Dedifferentiated amniotic fluid mesenchymal stem cell (primary cell): ENCODE measurements around the gene HIRIP3.

Experiments
- DNase-seq: peaks from one replicate; pipeline ENCODE4 v3.0.0-alpha.2; 2016; ENCODE audit errors: extremely low spot score

The HIRIP3 gene

GRCh38 chr16:29983420-29984136 is 11.8 kb downstream of the HIRIP3 start:
- no peak for DNase-seq

- no peak for DNase-seq
These were observed 12.6 kb downstream of the HIRIP3 start for GRCh38 chr16:29982560-29983419.

GRCh38 chr16:29978564-29979270 is 16.7 kb downstream of the HIRIP3 start:
- DNase-seq: no peak

GRCh38 chr16:29978081-29978480 is 17.3 kb downstream of the HIRIP3 start:
- no peak for DNase-seq

GRCh38 chr16:29977063-29977825 is 18.2 kb downstream of the HIRIP3 start:
- DNase-seq: no peak

GRCh38 chr16:29975811-29976511 is 19.5 kb downstream of the HIRIP3 start:
- DNase-seq: no peak

- DNase-seq: no peak
These were observed 20.3 kb downstream of the HIRIP3 start for GRCh38 chr16:29975134-29975538.

GRCh38 chr16:29974291-29975133 is 20.9 kb downstream of the HIRIP3 start:
- DNase-seq: no peak

GRCh38 chr16:29973384-29974246 is 21.8 kb downstream of the HIRIP3 start, which contains the start of gene TAOK2:
Gene TAOK2 (plus strand): TSS chr16:29973868. CDS start chr16:29977773, 3,905 bp downstream.
- peak; percentile 98 for DNase-seq

- no peak for DNase-seq
These were observed 22.4 kb downstream of the HIRIP3 start for GRCh38 chr16:29972992-29973383.

GRCh38 chr16:29972500-29972899 is 22.9 kb downstream of the HIRIP3 start:
- DNase-seq: no peak

GRCh38 chr16:29971304-29971703 is 24.1 kb downstream of the HIRIP3 start:
- DNase-seq: no peak

- DNase-seq: no peak
These were observed 27.2 kb downstream of the HIRIP3 start for GRCh38 chr16:29968205-29968604.

GRCh38 chr16:29963021-29963743 is 32.2 kb downstream of the HIRIP3 start:
- DNase-seq: no peak

GRCh38 chr16:29962344-29962994 is 32.9 kb downstream of the HIRIP3 start:
- no peak for DNase-seq

- peak; percentile 79 for DNase-seq
These were observed 33.7 kb downstream of the HIRIP3 start, which contains the start of gene TMEM219 for GRCh38 chr16:29961479-29962343. Gene TMEM219 (plus strand): TSS chr16:29962079. CDS start chr16:29963144, 1,065 bp downstream.

- DNase-seq: no peak
These were observed 34.3 kb downstream of the HIRIP3 start for GRCh38 chr16:29961127-29961478.
